NCI-H146 treated with DMSO at 0.1 percent for 48 hours (cell line): Measurements from ENCODE around the gene ST8SIA2.

ENCODE experiments used
- DNase-seq: peaks from one replicate; lab custom pipeline; 2025; ENCODE audit not compliant: unreplicated experiment; lab: John Stamatoyannopoulos, UW

Gene ST8SIA2

GRCh38 chr15:92393071-92393979 lies at the start of gene ST8SIA2:
TSS of gene ST8SIA2 (plus strand) at chr15:92393881. CDS start at chr15:92394065, 184 bp downstream.
- DNase-seq, result no peak

GRCh38 chr15:92343924-92344643 lies 49.6 kb upstream of the ST8SIA2 start:
- DNase-seq, result no peak

- no peak for DNase-seq
Measured at GRCh38 chr15:92346063-92346462, 47.6 kb upstream of the ST8SIA2 start.

GRCh38 chr15:92355307-92355706 lies 38.4 kb upstream of the ST8SIA2 start:
- DNase-seq, result no peak

GRCh38 chr15:92361321-92362000 lies 32.2 kb upstream of the ST8SIA2 start:
- DNase-seq, result no peak

GRCh38 chr15:92362001-92362350 lies 31.7 kb upstream of the ST8SIA2 start:
- no peak for DNase-seq

GRCh38 chr15:92365084-92365483 lies 28.6 kb upstream of the ST8SIA2 start:
- DNase-seq, result no peak

GRCh38 chr15:92365906-92366305 lies 27.8 kb upstream of the ST8SIA2 start:
- DNase-seq, result no peak

- no peak for DNase-seq
Measured at GRCh38 chr15:92366381-92366780, 27.3 kb upstream of the ST8SIA2 start.

- no peak for DNase-seq
Measured at GRCh38 chr15:92375057-92375456, 18.6 kb upstream of the ST8SIA2 start.

GRCh38 chr15:92376109-92376508 lies 17.6 kb upstream of the ST8SIA2 start:
- no peak for DNase-seq

- DNase-seq, result no peak
Measured at GRCh38 chr15:92377083-92377789, 16.4 kb upstream of the ST8SIA2 start.

GRCh38 chr15:92383519-92384324 lies 10.0 kb upstream of the ST8SIA2 start:
- no peak for DNase-seq

GRCh38 chr15:92384381-92384780 lies 9.3 kb upstream of the ST8SIA2 start:
- no peak for DNase-seq

GRCh38 chr15:92385096-92385495 lies 8.6 kb upstream of the ST8SIA2 start:
- DNase-seq, result no peak

GRCh38 chr15:92391640-92392039 lies 2.0 kb upstream of the ST8SIA2 start:
- no peak for DNase-seq

- DNase-seq, result no peak
Measured at GRCh38 chr15:92392462-92392861, 1.2 kb upstream of the ST8SIA2 start.

GRCh38 chr15:92393980-92394308 lies 263 bp downstream of the ST8SIA2 start:
- no peak for DNase-seq

- DNase-seq, result no peak
Measured at GRCh38 chr15:92394309-92395097, 822 bp downstream of the ST8SIA2 start.
